ENCODE results near the gene ANKK1. TPM values are rescaled to one million over a fixed set of nuclear protein-coding genes. Genes with fewer than 3 reads are reported as not detected.

The ANKK1 gene
- total and polyA plus RNA-seq, 4 donors = 0.01 to 0.08 TPM; not detected in 2

GRCh38 chr11:113386866-113387265 lies 713 bp upstream of the ANKK1 start:
- DNase-seq (ENCODE audit: low spot score) = no peak
- Histone ChIP-seq H3K27ac (ENCODE audit: low read depth in 1 of 2, low read length in 2 of 2) (no peak overlapping the region), H3K36me3 (ENCODE audit: control insufficient read depth in 4 of 4, insufficient read depth in 3 of 4, low read depth in 1 of 4, low read length in 3 of 4) (no peaks in the 10 kb centered on the region), H3K4me3 (ENCODE audit: low read depth in 1 of 3, low read length in 3 of 3) (no peak overlapping the region), H3K27me3 (ENCODE audit: control insufficient read depth in 4 of 4, insufficient read depth in 4 of 4, low read length in 3 of 4) (peaks cover 0 to 15% (median 6%) of the 10 kb centered on the region in 4 donors), H3K9ac (ENCODE audit: low read depth in 1 of 2, low read length in 2 of 2) (no peak overlapping the region), H3K4me1 (ENCODE audit: control insufficient read depth in 4 of 4, insufficient read depth in 4 of 4, low read length in 3 of 4) (no peaks in the 10 kb centered on the region), H3K9me3 (ENCODE audit: control insufficient read depth in 4 of 4, low read length in 3 of 4) (no peaks in the 10 kb centered on the region)
- 76% methylated on average over 6 of the region's 6 CpGs for WGBS
- TF ChIP-seq NR2F2 (IDR thresholded peaks at IDR 0.05) = no peak
- TF ChIP-seq HNF4A (conservative IDR thresholded peaks at IDR 0.05) = no peak
- no peak for TF ChIP-seq YY1 (IDR thresholded peaks at IDR 0.05)
- TF ChIP-seq SP1 (IDR thresholded peaks at IDR 0.05) = no peak
- TF ChIP-seq ZBTB33 (IDR thresholded peaks at IDR 0.05) = no peak
- TF ChIP-seq CTCF (IDR thresholded peaks at IDR 0.05; ENCODE audit: low read depth, low read length, missing input control) = no peak
- TF ChIP-seq TAF1 (conservative IDR thresholded peaks at IDR 0.05) = no peak
- no peak for TF ChIP-seq FOXA2 (IDR thresholded peaks at IDR 0.05)
- no peak for TF ChIP-seq REST (IDR thresholded peaks at IDR 0.05)
- no peak for TF ChIP-seq GABPA (IDR thresholded peaks at IDR 0.05 in 1 of 2, conservative IDR thresholded peaks at IDR 0.05 in 1 of 2)
- no peak for TF ChIP-seq RXRA (IDR thresholded peaks at IDR 0.05)
- no peak for TF ChIP-seq FOXA1 (IDR thresholded peaks at IDR 0.05)
- TF ChIP-seq RAD21 (IDR thresholded peaks at IDR 0.05) = no peak
- no peak for TF ChIP-seq ATF3 (IDR thresholded peaks at IDR 0.05)
- no peak for TF ChIP-seq EGR1 (IDR thresholded peaks at IDR 0.05; ENCODE audit: low read depth in 2 of 2)
- TF ChIP-seq JUND (IDR thresholded peaks at IDR 0.05) = no peak
- TF ChIP-seq MAX (IDR thresholded peaks at IDR 0.05) = no peak

GRCh38 chr11:113389272-113389671 lies 1.7 kb downstream of the ANKK1 start:
- Histone ChIP-seq H3K36me3 (ENCODE audit: control insufficient read depth in 4 of 4, insufficient read depth in 3 of 4, low read depth in 1 of 4, low read length in 3 of 4) (no peaks in the 10 kb centered on the region), H3K9ac (ENCODE audit: low read depth in 1 of 2, low read length in 2 of 2) (no peak overlapping the region), H3K9me3 (ENCODE audit: control insufficient read depth in 4 of 4, low read length in 3 of 4) (no peaks in the 10 kb centered on the region), H3K4me1 (ENCODE audit: control insufficient read depth in 4 of 4, insufficient read depth in 4 of 4, low read length in 3 of 4) (no peaks in the 10 kb centered on the region), H3K27me3 (ENCODE audit: control insufficient read depth in 4 of 4, insufficient read depth in 4 of 4, low read length in 3 of 4) (peaks cover 0 to 15% (median 6%) of the 10 kb centered on the region in 4 donors), H3K4me3 (ENCODE audit: low read depth in 1 of 3, low read length in 3 of 3) (no peak overlapping the region), H3K27ac (ENCODE audit: low read depth in 1 of 2, low read length in 2 of 2) (no peak overlapping the region)
- no peak for TF ChIP-seq FOXA2 (IDR thresholded peaks at IDR 0.05)
- TF ChIP-seq FOXA1 (IDR thresholded peaks at IDR 0.05) = no peak
- no peak for TF ChIP-seq MAX (IDR thresholded peaks at IDR 0.05)
- TF ChIP-seq NR2F2 (IDR thresholded peaks at IDR 0.05) = no peak
- no peak for TF ChIP-seq ZBTB33 (IDR thresholded peaks at IDR 0.05)
- TF ChIP-seq RXRA (IDR thresholded peaks at IDR 0.05) = no peak
- TF ChIP-seq RAD21 (IDR thresholded peaks at IDR 0.05) = no peak
- DNase-seq (ENCODE audit: low spot score) = no peak
- 41% methylated on average over 3 of the region's 3 CpGs for WGBS

Data from liver (tissue), 9 donors.